GM19452 (cell line): Measurements from ENCODE around the gene ATP6V1B1.
"Not testable (repeated sequence)": the region's sequence is repeated elsewhere in the genome, so short reads cannot be mapped to it uniquely, and the experiment has no call there.

Experiments used
- ATAC-seq: cut with Tn5 transposase; IDR thresholded peaks from one replicate; pipeline ENCODE4 v1.9.1; 2021; ENCODE audit not compliant: unreplicated experiment

Gene ATP6V1B1

GRCh38 chr2:71005271-71006202 lies 69.8 kb downstream of the ATP6V1B1 start:
- no peak for ATAC-seq

DNA sequence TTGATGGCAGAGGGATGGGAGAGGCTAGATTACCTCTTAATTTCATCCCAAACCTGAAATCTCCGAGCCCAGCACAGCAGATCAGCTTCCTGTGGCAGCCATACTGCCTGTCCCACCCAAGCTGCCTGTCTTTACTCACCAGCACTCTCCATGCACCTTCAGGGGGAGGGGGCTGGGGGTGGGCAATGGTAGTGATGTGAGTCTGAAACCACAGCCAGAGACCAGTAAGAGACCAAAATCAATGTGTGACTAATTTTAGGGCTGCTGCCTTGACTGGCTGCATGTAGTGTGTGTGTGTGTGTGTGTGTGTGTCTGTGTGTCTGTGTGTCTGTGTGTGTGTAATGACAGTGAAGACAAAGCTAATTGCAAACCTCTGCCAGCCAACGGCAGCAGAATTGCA lies 70.6 kb downstream of the ATP6V1B1 start:
- no peak for ATAC-seq

DNA sequence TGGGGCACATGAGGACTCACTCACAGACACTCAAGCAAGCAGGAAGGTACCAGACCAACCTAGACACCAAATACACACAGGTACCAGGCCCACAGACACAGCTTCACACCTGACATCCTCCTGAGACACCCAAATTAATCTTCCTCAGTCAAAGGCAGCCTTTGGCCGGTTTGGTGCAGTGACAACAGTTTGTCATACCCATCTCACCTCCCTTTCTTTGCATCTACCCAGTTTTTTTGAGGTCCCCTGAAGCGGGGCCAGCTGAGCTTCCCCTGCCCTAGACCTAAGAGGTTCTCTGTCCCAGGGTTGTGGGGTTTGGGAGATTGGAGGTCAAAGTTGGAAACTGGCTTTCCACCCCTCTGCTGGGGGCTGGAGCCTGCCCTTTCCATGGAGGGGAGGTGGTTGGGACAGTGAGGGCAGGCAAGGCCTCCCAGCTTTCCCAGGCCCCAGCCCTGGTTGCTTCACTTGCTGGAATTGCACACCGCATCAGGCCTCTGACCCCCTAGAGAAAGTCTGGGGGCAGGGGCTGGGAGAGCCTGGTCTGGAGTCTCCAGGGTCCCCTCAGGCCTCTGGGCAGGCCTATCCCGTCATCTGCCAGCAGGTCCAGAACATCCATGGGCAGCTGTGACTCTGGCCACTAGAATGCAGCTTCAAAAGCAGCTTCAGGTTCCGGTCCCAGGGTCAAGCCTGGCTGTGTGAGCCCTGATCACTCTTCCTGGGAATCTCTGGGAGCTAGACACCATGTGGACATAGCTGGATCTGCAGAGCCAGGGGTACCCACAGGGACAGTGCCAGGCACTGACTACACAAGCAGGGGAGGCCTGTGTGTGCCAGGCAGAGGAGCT lies 71.5 kb downstream of the ATP6V1B1 start:
- no peak for ATAC-seq

- no peak for ATAC-seq
These were observed 72.6 kb downstream of the ATP6V1B1 start for GRCh38 chr2:71008342-71008741.

DNA sequence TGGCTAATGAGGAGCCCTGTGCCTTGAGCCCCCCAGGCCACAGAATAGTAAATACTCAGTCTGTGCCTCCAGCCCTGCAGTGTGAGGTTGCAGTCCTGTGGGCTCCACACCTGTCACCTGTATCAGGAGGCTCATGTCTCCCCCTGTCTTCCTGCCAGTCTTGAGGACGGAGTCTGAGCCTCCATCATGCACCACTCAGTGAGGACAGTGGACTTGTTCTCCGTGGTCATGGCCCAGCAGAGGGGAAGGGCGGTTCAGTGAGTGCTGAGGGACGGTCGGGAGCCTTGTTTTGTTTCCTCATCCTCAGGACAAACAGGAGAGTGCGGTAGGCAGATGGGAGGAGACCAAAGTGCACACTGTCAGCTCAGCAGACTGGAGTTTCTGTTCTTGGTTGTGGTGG lies 76.1 kb downstream of the ATP6V1B1 start:
- not testable (repeated sequence) for ATAC-seq
